Tibial nerve (tissue), 4 donors: ENCODE measurements around the gene SPDYE16. TPM values are rescaled to one million over a fixed set of nuclear protein-coding genes. Genes with fewer than 3 reads are reported as not detected.
"Not testable (repeated sequence)": the region's sequence is repeated elsewhere in the genome, so short reads cannot be mapped to it uniquely, and the experiment has no call there.

Experiments
- DNase-seq, 2 donors: peaks; one replicate each; pipeline ENCODE4 v3.0.0-alpha.2; 2019; ENCODE audit warnings: low spot score in 2 of 2
- H3K27ac ChIP-seq, 4 donors: fragments of 200-600 bp; sonication (generic) in 3 of 4; one replicate each; pipeline ENCODE4 v1.5.1; 2017 to 2019; ENCODE audit warnings: mild to moderate bottlenecking in 1 of 4
- H3K27me3 ChIP-seq, 2 donors: fragments of 200-600 bp; sonication (generic) in 1 of 2; one replicate each; pipeline versions ENCODE4 v1.5.1 to v1.6.0; 2017 to 2019
- H3K36me3 ChIP-seq, 3 donors: fragments of 200-600 bp; sonication (generic); one replicate each; pipeline ENCODE4 v1.5.1; 2018 to 2019
- H3K4me1 ChIP-seq, 4 donors: fragments of 200-600 bp; sonication (generic) in 3 of 4; one replicate each; pipeline ENCODE4 v1.5.1; 2017 to 2019
- H3K4me3 ChIP-seq, 4 donors: fragments of 200-600 bp; sonication (generic) in 3 of 4; one replicate each; pipeline ENCODE4 v1.5.1; 2017 to 2019; ENCODE audit warnings: mild to moderate bottlenecking in 1 of 4, moderate library complexity in 1 of 4
- H3K9me3 ChIP-seq, 4 donors: fragments of 200-600 bp; sonication (generic) in 3 of 4; one replicate each; pipeline ENCODE4 v1.5.1; 2017 to 2019
- WGBS, 2 donors: methylation state at CpG; one replicate each; pipeline ENCODE4 v1.1.5; 2018; 5-methylcytosine and 5-hydroxymethylcytosine counted together
- small RNA-seq: library from RNA; depleted of rRNA; stranded (forward); fragments of <200 nt; gene quantifications from one replicate; pipeline ENCODE3, GENCODE V24; 2016
- total RNA-seq, 4 donors: library from RNA; depleted of rRNA; stranded (reverse); fragments of >200 nt; gene quantifications; one replicate each; pipeline ENCODE4 v1.1.0, GENCODE V29; 2016

SPDYE16 gene
- total RNA-seq, 4 donors from 2014 or later: 0.98 TPM; not detected in 3

- not testable (repeated sequence) for H3K27ac ChIP-seq, H3K9me3 ChIP-seq, H3K4me3 ChIP-seq, H3K4me1 ChIP-seq, DNase-seq, H3K27me3 ChIP-seq
- 76% methylated on average over 7 of the region's 10 CpGs; no CpG with 5 or more reads in 1 of the 2 donors for WGBS, 2 donors
- peaks cover 0 to 18% (median 5%) of the 10 kb centered on the region in 3 donors for H3K36me3 ChIP-seq
Observed at GRCh38 chr7:76498583-76499200, 44.4 kb downstream of the SPDYE16 start.

- H3K27ac ChIP-seq, H3K4me1 ChIP-seq, DNase-seq, H3K27me3 ChIP-seq, H3K9me3 ChIP-seq, H3K4me3 ChIP-seq: not testable (repeated sequence)
- peaks cover 0 to 18% (median 5%) of the 10 kb centered on the region in 3 donors for H3K36me3 ChIP-seq
- WGBS, 2 donors: 86% methylated on average over 8 of the region's 27 CpGs; no CpG with 5 or more reads in 1 of the 2 donors
Observed at GRCh38 chr7:76497918-76498582, 45.0 kb downstream of the SPDYE16 start.

GRCh38 chr7:76495717-76496116 is 47.4 kb downstream of the SPDYE16 start:
- not testable (repeated sequence) for H3K27ac ChIP-seq, H3K4me1 ChIP-seq, H3K4me3 ChIP-seq, H3K9me3 ChIP-seq, H3K27me3 ChIP-seq, DNase-seq, H3K36me3 ChIP-seq
- 93 to 94% methylated on average over 4 to 9 of the region's 16 CpGs for WGBS, 2 donors

- H3K4me3 ChIP-seq, H3K27ac ChIP-seq, H3K9me3 ChIP-seq, H3K4me1 ChIP-seq, H3K27me3 ChIP-seq, DNase-seq, H3K36me3 ChIP-seq: not testable (repeated sequence)
- WGBS, 2 donors: 93% methylated on average over 4 of the region's 10 CpGs; no CpG with 5 or more reads in 1 of the 2 donors
Observed at GRCh38 chr7:76492139-76492538, 51.0 kb downstream of the SPDYE16 start.

GRCh38 chr7:76487969-76488368 is 55.1 kb downstream of the SPDYE16 start:
- DNase-seq, H3K27me3 ChIP-seq, H3K9me3 ChIP-seq, H3K27ac ChIP-seq, H3K4me1 ChIP-seq, H3K4me3 ChIP-seq: not testable (repeated sequence)
- H3K36me3 ChIP-seq: peaks cover 0 to 16% (median 0%) of the 10 kb centered on the region in 3 donors
- WGBS, 2 donors: 94% methylated on average over 5 of the region's 13 CpGs; no CpG with 5 or more reads in 1 of the 2 donors

- H3K27ac ChIP-seq, H3K27me3 ChIP-seq, DNase-seq, H3K4me3 ChIP-seq, H3K4me1 ChIP-seq, H3K9me3 ChIP-seq: not testable (repeated sequence)
- H3K36me3 ChIP-seq: peaks cover 0 to 22% (median 0%) of the 10 kb centered on the region in 3 donors
- no CpG with 5 or more reads among the region's 5 CpGs for WGBS, 2 donors
Observed at GRCh38 chr7:76486618-76487017, 56.5 kb downstream of the SPDYE16 start.

GRCh38 chr7:76485822-76486610 is 57.1 kb downstream of the SPDYE16 start:
- WGBS, 2 donors: 71% methylated on average over 6 of the region's 20 CpGs; no CpG with 5 or more reads in 1 of the 2 donors
- H3K27me3 ChIP-seq, H3K27ac ChIP-seq, DNase-seq, H3K9me3 ChIP-seq, H3K4me3 ChIP-seq, H3K4me1 ChIP-seq: not testable (repeated sequence)
- peaks cover 0 to 26% (median 0%) of the 10 kb centered on the region in 3 donors for H3K36me3 ChIP-seq

- not testable (repeated sequence) for H3K9me3 ChIP-seq, H3K27ac ChIP-seq, H3K4me1 ChIP-seq, DNase-seq, H3K4me3 ChIP-seq, H3K27me3 ChIP-seq
- H3K36me3 ChIP-seq: peaks cover 0 to 35% (median 0%) of the 10 kb centered on the region in 3 donors
- WGBS, 2 donors: no CpG with 5 or more reads among the region's 12 CpGs
Observed at GRCh38 chr7:76484456-76484855, 58.6 kb downstream of the SPDYE16 start.

- peaks cover 0 to 35% (median 0%) of the 10 kb centered on the region in 3 donors for H3K36me3 ChIP-seq
- H3K9me3 ChIP-seq, H3K4me3 ChIP-seq, H3K27ac ChIP-seq, DNase-seq, H3K4me1 ChIP-seq, H3K27me3 ChIP-seq: not testable (repeated sequence)
- 86 to 90% methylated on average over 10 to 15 of the region's 17 CpGs for WGBS, 2 donors
Observed at GRCh38 chr7:76483081-76483480, 60.0 kb downstream of the SPDYE16 start.

- H3K4me3 ChIP-seq, DNase-seq, H3K27me3 ChIP-seq, H3K4me1 ChIP-seq, H3K27ac ChIP-seq, H3K9me3 ChIP-seq: not testable (repeated sequence)
- peaks cover 0 to 35% (median 0%) of the 10 kb centered on the region in 3 donors for H3K36me3 ChIP-seq
- WGBS, 2 donors: 95 to 96% methylated on average over 22 to 24 of the region's 24 CpGs
Observed at GRCh38 chr7:76482660-76483059, 60.4 kb downstream of the SPDYE16 start.

Small RNA genes lying within 50 kb of the gene (small RNA-seq; reads per million reads assigned to genes)
- not detected for gene RF00019

Other genes with a start within 250 kb of the SPDYE16 start
- 100 to 1,000 TPM; 272 to 385 (median 324) TPM for gene HSPB1, start 240.6 kb downstream of the SPDYE16 start, total RNA-seq
- gene YWHAG, start 184.3 kb downstream of the SPDYE16 start, total RNA-seq: 10 to 100 TPM; 54.9 to 96.6 (median 81.7) TPM
- gene SSC4D, start 133.6 kb downstream of the SPDYE16 start, total RNA-seq: under 1 TPM in 1 of 4 donors, not detected in 3; 0.84 TPM
- gene ZP3, start 118.3 kb downstream of the SPDYE16 start, total RNA-seq: 10 to 100 TPM in 1 of 4 donors, 1 to 10 TPM in 2, not detected in 1; 1.2 to 19.4 (median 2.4) TPM
- gene DTX2, start 81.6 kb downstream of the SPDYE16 start, total RNA-seq: 10 to 100 TPM; 26.8 to 49.2 (median 33.7) TPM
- 1 to 10 TPM; 2.1 to 8.6 (median 3.1) TPM for gene UPK3B, start 32.7 kb downstream of the SPDYE16 start, total RNA-seq
- gene POMZP3, start 84.0 kb upstream of the SPDYE16 start, total RNA-seq: 10 to 100 TPM in 1 of 4 donors, 1 to 10 TPM in 3; 7.5 to 15.7 (median 9.1) TPM